ENCODE measurements around the gene SMYD2.

Gene SMYD2

GRCh38 chr1:214303141-214303930, 22.4 kb downstream of the SMYD2 start:
- DNase-seq: no peak

GRCh38 chr1:214305164-214305751, 24.3 kb downstream of the SMYD2 start:
- no peak for DNase-seq

GRCh38 chr1:214306269-214306668, 25.3 kb downstream of the SMYD2 start:
- DNase-seq: no peak

GRCh38 chr1:214310010-214310409, 29.1 kb downstream of the SMYD2 start:
- DNase-seq: no peak

GRCh38 chr1:214310777-214311690, 30.1 kb downstream of the SMYD2 start:
- no peak for DNase-seq

GRCh38 chr1:214312530-214313051, 31.6 kb downstream of the SMYD2 start:
- no peak for DNase-seq

GRCh38 chr1:214314178-214314843, 33.4 kb downstream of the SMYD2 start:
- DNase-seq: no peak

GRCh38 chr1:214316593-214316992, 35.6 kb downstream of the SMYD2 start:
- no peak for DNase-seq

- DNase-seq: no peak
Observed at GRCh38 chr1:214317300-214317699, 36.3 kb downstream of the SMYD2 start.

GRCh38 chr1:214317734-214318133, 36.8 kb downstream of the SMYD2 start:
- DNase-seq: no peak

- DNase-seq: no peak
Observed at GRCh38 chr1:214318356-214318755, 37.4 kb downstream of the SMYD2 start.

- DNase-seq: no peak
Observed at GRCh38 chr1:214318956-214319736, 38.2 kb downstream of the SMYD2 start.

GRCh38 chr1:214319938-214320337, 39.0 kb downstream of the SMYD2 start:
- no peak for DNase-seq

- no peak for DNase-seq
Observed at GRCh38 chr1:214321705-214322453, 40.9 kb downstream of the SMYD2 start.

GRCh38 chr1:214324896-214325800, 44.2 kb downstream of the SMYD2 start:
- no peak for DNase-seq

- DNase-seq: no peak
Observed at GRCh38 chr1:214326406-214326805, 45.4 kb downstream of the SMYD2 start.

- DNase-seq: no peak
Observed at GRCh38 chr1:214327514-214327913, 46.6 kb downstream of the SMYD2 start.

GRCh38 chr1:214328770-214329469, 48.0 kb downstream of the SMYD2 start:
- peak; percentile 67 for DNase-seq

GRCh38 chr1:214329470-214330220, 48.7 kb downstream of the SMYD2 start:
- DNase-seq: no peak

Data from CD4-positive, alpha-beta T cell treated with Interferon gamma for 1 hour (primary cell).